K562 (cell line): ENCODE data around the gene MYO1D. TPM values are rescaled to one million over a fixed set of nuclear protein-coding genes. Genes with fewer than 3 reads are reported as not detected.

Source experiments
- ATAC-seq: fragments of 200-7000 bp; cut with Tn5 transposase; 3 replicates; pipeline ENCODE4 v1.9.1; 2020; ENCODE audit warnings: moderate library complexity
- BruUV-seq: library from RNA; stranded (reverse); fragments of 400-500 nt; replicated peaks from 2 replicates; lab custom pipeline; 2021; lab: Mats Ljungman, UMichigan
- CTCF ChIA-PET: fragments of 300-600 bp; formaldehyde crosslinking; extraction: SDS; loops from one replicate; lab custom pipeline; 2021; ENCODE audit warnings: low intra/inter-chr PET ratio; lab: Yijun Ruan, JAX
- POLR2A ChIA-PET: fragments of 300-600, 350-650 bp; sonication (Branson Sonifier 250); formaldehyde crosslinking; extraction: SDS; loops from one replicate; lab custom pipeline; 2021; ENCODE audit warnings: antibody characterized with exemption, inconsistent platforms; lab: Yijun Ruan, JAX
- DNase-seq, 4 experiments: peaks; one replicate each; pipeline versions ENCODE4 v3.0.0 to v3.0.0-alpha.2; 2011 to 2018; ENCODE audit warnings: low spot score in 3 of 4, mixed read lengths in 3 of 4; ENCODE audit errors: extremely low read depth in 1 of 4
- FAIRE-seq: peaks from 2 replicates; lab custom pipeline; 2011; peaks lifted over from hg19 to GRCh38; lab: Jason Lieb, UNC
- H2AFZ ChIP-seq: 2 replicates; pipeline ENCODE4 v1.6.0; 2011; ENCODE audit warnings: low read depth, low read length, control low read depth, inconsistent platforms
- H3K27ac ChIP-seq: fragments of 200-600 bp; 3 replicates; pipeline ENCODE4 v1.8.0; 2011; ENCODE audit warnings: low read depth, mild to moderate bottlenecking, control low read depth, inconsistent platforms, low read length, moderate library complexity, mixed read lengths; ENCODE audit errors: extremely low read depth
- H3K27me3 ChIP-seq, 2 experiments: fragments of 300-600 bp in 1 of 2; 2 replicates in 1 of 2; 3 replicates in 1 of 2; pipeline versions ENCODE4 v1.6.0 to v1.8.0; 2011; ENCODE audit warnings: inconsistent platforms in 2 of 2, low read length in 2 of 2, mild to moderate bottlenecking in 1 of 2, mixed read lengths in 1 of 2, moderate library complexity in 1 of 2; ENCODE audit not compliant: control insufficient read depth in 2 of 2, insufficient read depth in 2 of 2
- H3K36me3 ChIP-seq: fragments of 300-600 bp; 3 replicates; pipeline ENCODE4 v1.8.0; 2011; ENCODE audit warnings: mild to moderate bottlenecking, low read length, inconsistent platforms; ENCODE audit not compliant: control insufficient read depth, insufficient read depth
- H3K4me1 ChIP-seq, 2 experiments: fragments of 200-600 bp in 1 of 2; replicated peaks in 1 of 2; 2 replicates in 1 of 2; 3 replicates in 1 of 2; pipeline versions ENCODE4 v1.5.1 to v1.8.0; 2011; ENCODE audit warnings: inconsistent platforms in 2 of 2, low read length in 2 of 2, mild to moderate bottlenecking in 1 of 2, mixed read lengths in 1 of 2, moderate library complexity in 1 of 2; ENCODE audit not compliant: control insufficient read depth in 2 of 2, insufficient read depth in 2 of 2
- H3K4me2 ChIP-seq: 2 replicates; pipeline ENCODE4 v1.6.1; 2011; ENCODE audit warnings: low read length, control low read depth, inconsistent platforms, mixed read lengths; ENCODE audit not compliant: insufficient read depth
- H3K4me3 ChIP-seq: fragments of 200-600 bp; sonication (generic), shearing (Covaris generic); 2 replicates; pipeline ENCODE4 v1.5.1; 2016; ENCODE audit warnings: control low read depth, inconsistent platforms
- H3K79me2 ChIP-seq: fragments of 200-600 bp; 3 replicates; pipeline ENCODE4 v1.8.0; 2011; ENCODE audit warnings: low read length, inconsistent platforms; ENCODE audit not compliant: control insufficient read depth, insufficient read depth
- H3K9ac ChIP-seq, 2 experiments: 2 replicates each; pipeline versions ENCODE4 v1.6.0 to v1.6.1; 2011; ENCODE audit warnings: low read depth in 2 of 2, low read length in 2 of 2, control low read depth in 1 of 2, inconsistent platforms in 1 of 2, mild to moderate bottlenecking in 1 of 2, mixed read lengths in 1 of 2; ENCODE audit not compliant: insufficient read depth in 1 of 2
- H3K9me1 ChIP-seq: one replicate; pipeline ENCODE4 v1.6.0; 2011; ENCODE audit warnings: inconsistent platforms, mild to moderate bottlenecking, low read length, moderate library complexity; ENCODE audit not compliant: control insufficient read depth, insufficient read depth
- H3K9me3 ChIP-seq: replicated peaks from 2 replicates; pipeline ENCODE4 v1.5.1; 2011; ENCODE audit warnings: low read depth, low read length, inconsistent platforms; ENCODE audit not compliant: control insufficient read depth, insufficient read depth
- H4K20me1 ChIP-seq: replicated peaks from 2 replicates; pipeline ENCODE4 v1.6.1; 2011; ENCODE audit warnings: low read length, inconsistent platforms, mixed read lengths; ENCODE audit not compliant: control insufficient read depth, insufficient read depth
- E2F6 ChIP-seq, 2 experiments: IDR thresholded peaks; 2 replicates each; pipeline ENCODE4 v1.6.1; 2011; ENCODE audit warnings: borderline replicate concordance in 1 of 2, control low read depth in 1 of 2, low read depth in 1 of 2, low read length in 1 of 2, mild to moderate bottlenecking in 1 of 2, mixed read lengths in 1 of 2, moderate library complexity in 1 of 2; ENCODE audit not compliant: insufficient read depth in 1 of 2, insufficient read length in 1 of 2, poor library complexity in 1 of 2, severe bottlenecking in 1 of 2; ENCODE audit errors: extremely low read depth in 1 of 2
- L3MBTL2 ChIP-seq: fragments of 450-650 bp; IDR thresholded peaks from 2 replicates; pipeline ENCODE4 v1.6.1; 2016; ENCODE audit warnings: mild to moderate bottlenecking, moderate library complexity
- MECOM ChIP-seq: fragments of 250-450 bp; sonication (Bioruptor Pico); IDR thresholded peaks from 2 replicates; pipeline ENCODE4 v1.8.0; 2022; ENCODE audit warnings: inconsistent platforms
- TCF3 ChIP-seq: sonication (generic); formaldehyde crosslinking; IDR thresholded peaks from 2 replicates; pipeline ENCODE4 v1.4.0; 2020; ENCODE audit warnings: mild to moderate bottlenecking, missing genetic modification reagents
- WGBS: fragments of 100-300 bp; shearing (Covaris generic); methylation state at CpG from one replicate; pipeline ENCODE4 v1.1.6; 2016; ENCODE audit warnings: low coverage, mixed read lengths; ENCODE audit not compliant: insufficient coverage; ENCODE audit errors: missing lambda C conversion rate; 5-methylcytosine and 5-hydroxymethylcytosine counted together
- in situ Hi-C: fragments of 300-500 bp; cut with MboI; formaldehyde crosslinking; loops from 4 replicates; pipeline ENCODE4 v1.15.0; 2018; ENCODE audit warnings: inconsistent platforms, mixed read lengths
- intact Hi-C: fragments of 100-400 bp; cut with micrococcal nuclease; formaldehyde crosslinking; loops from 2 replicates; pipeline ENCODE4 v1.14.2; 2022
- polyA plus RNA-seq, 8 experiments: library from polyadenylated mRNA; depleted of rRNA in 4 of 8; stranded (reverse) in 5 of 8; unstranded in 3 of 8; fragments of >200 nt; fragmentation: Nextera tagmentation in 2 of 8; fragmentation: Illumina TruSeq in 1 of 8; extraction: Ambion mirVana in 2 of 8; extraction: Trizol in 1 of 8; gene quantifications; 2 replicates each; pipeline versions ENCODE4 v1.2.1 to v1.2.3, GENCODE V29; 2011 to 2014; ENCODE audit warnings: inconsistent platforms in 1 of 8, missing spikeins in 1 of 8
- total RNA-seq, 7 experiments: library from RNA; depleted of rRNA in 6 of 7; stranded (reverse); fragments of >200 nt in 6 of 7; fragmentation: Illumina TruSeq in 2 of 7; extraction: Trizol in 2 of 7; gene quantifications; 2 replicates each; pipeline versions ENCODE4 v1.2.1 to v1.2.3, GENCODE V29; 2011 to 2021; ENCODE audit warnings: low replicate concordance in 1 of 7

Gene MYO1D
- total and polyA plus RNA-seq, 9 of the 15 experiments (the other 6 are each of a cell fraction or from before 2014, with no cell fraction given) = 2.1 to 71.2 (median 45.4) TPM

GRCh38 chr17:32558326-32558955, 318.5 kb downstream of the MYO1D start:
- intact Hi-C loops = no loop called here
- Histone ChIP-seq H2AFZ (no peak overlapping the region), H3K36me3 (no peaks in the 10 kb centered on the region), H3K27me3 (no peaks in the 10 kb centered on the region), H3K79me2 (no peaks in the 10 kb centered on the region), H3K4me1 (no peaks in the 10 kb centered on the region; a peak in 2 of 5 replicates), H3K4me3 (no peak overlapping the region), H3K9me1 (no peaks in the 10 kb centered on the region), H3K27ac (no peak overlapping the region), H4K20me1 (no peaks in the 10 kb centered on the region), H3K4me2 (no peak overlapping the region; the same call in 1 of the 2 replicates), H3K9ac (no peak overlapping the region), H3K9me3 (no peaks in the 10 kb centered on the region)
- DNase-seq = peak in 1 of 4 experiments; percentile 23
- FAIRE-seq = no peak
- in situ Hi-C loops = no loop called here
- CTCF ChIA-PET = no interaction called here
- POLR2A ChIA-PET = no interaction called here
- 55% methylated on average over 6 of the region's 6 CpGs for WGBS
- TF ChIP-seq L3MBTL2 = 0 out of 2 replicates have a peak, but pooled peaks have one; percentile 23
- TF ChIP-seq TCF3 (CRISPR knock-in tag) = 0 out of 2 replicates have a peak, but pooled peaks have one; percentile 9
- TF ChIP-seq MECOM = no peak
- peak in 1 of 2 experiments; percentile 28 for TF ChIP-seq E2F6 (IDR thresholded peaks at IDR 0.05; ENCODE audit: borderline replicate concordance in 1 of 2, extremely low read depth in 1 of 2, insufficient read depth in 1 of 2, insufficient read length in 1 of 2, low read depth in 1 of 2, low read length in 1 of 2, poor library complexity in 1 of 2, severe bottlenecking in 1 of 2)
- ATAC-seq = peak; percentile 58; the same call in 2 of the 3 replicates
- BruUV-seq = no TSS peak
